Skeletal muscle cell (primary cell): ENCODE data around the gene MYO16.

Experiments
- DNase-seq: peaks from one replicate; pipeline ENCODE4 v3.0.0-alpha.2; 2010; ENCODE audit warnings: low read depth
- H3K4me3 ChIP-seq: 2 replicates; pipeline ENCODE4 v1.5.1; 2011; ENCODE audit warnings: low read depth, mild to moderate bottlenecking, control low read depth, low read length, moderate library complexity

Gene MYO16

GRCh38 chr13:109152311-109152820, 523.0 kb downstream of the MYO16 start:
- no peak for DNase-seq
- no peak overlapping the region for H3K4me3 ChIP-seq

GRCh38 chr13:109152941-109153340, 523.5 kb downstream of the MYO16 start:
- H3K4me3 ChIP-seq: no peak overlapping the region
- DNase-seq: no peak

- DNase-seq: no peak
- no peak overlapping the region for H3K4me3 ChIP-seq
Measured at GRCh38 chr13:109154146-109154545, 524.7 kb downstream of the MYO16 start.

GRCh38 chr13:109154546-109154945, 525.1 kb downstream of the MYO16 start:
- no peak overlapping the region for H3K4me3 ChIP-seq
- DNase-seq: no peak

- H3K4me3 ChIP-seq: no peak overlapping the region
- peak; percentile 83 for DNase-seq
Measured at GRCh38 chr13:109154966-109155761, 525.8 kb downstream of the MYO16 start.

- H3K4me3 ChIP-seq: no peak overlapping the region
- DNase-seq: peak; percentile 72
Measured at GRCh38 chr13:109156181-109156935, 526.9 kb downstream of the MYO16 start.

GRCh38 chr13:109157275-109157674, 527.9 kb downstream of the MYO16 start:
- DNase-seq: no peak

GRCh38 chr13:109158383-109158782, 529.0 kb downstream of the MYO16 start:
- no peak overlapping the region for H3K4me3 ChIP-seq
- DNase-seq: no peak

More at GRCh38 chr13:109157275-109157674, 527.9 kb downstream of the MYO16 start:
- no peak overlapping the region for H3K4me3 ChIP-seq

GRCh38 chr13:109159650-109160309, 530.4 kb downstream of the MYO16 start:
- no peak for DNase-seq
- H3K4me3 ChIP-seq: no peak overlapping the region

GRCh38 chr13:109160357-109160756, 530.9 kb downstream of the MYO16 start:
- DNase-seq: no peak
- H3K4me3 ChIP-seq: no peak overlapping the region

GRCh38 chr13:109160887-109161669, 531.7 kb downstream of the MYO16 start:
- DNase-seq: no peak
- no peak overlapping the region for H3K4me3 ChIP-seq

GRCh38 chr13:109162248-109163036, 533.0 kb downstream of the MYO16 start:
- no peak for DNase-seq

GRCh38 chr13:109163037-109163379, 533.6 kb downstream of the MYO16 start:
- no peak for DNase-seq
- no peak overlapping the region for H3K4me3 ChIP-seq

More at GRCh38 chr13:109162248-109163036, 533.0 kb downstream of the MYO16 start:
- H3K4me3 ChIP-seq: no peak overlapping the region

GRCh38 chr13:109165417-109165904, 536.0 kb downstream of the MYO16 start:
- H3K4me3 ChIP-seq: no peak overlapping the region
- DNase-seq: no peak

GRCh38 chr13:109166804-109167203, 537.4 kb downstream of the MYO16 start:
- no peak for DNase-seq
- no peak overlapping the region for H3K4me3 ChIP-seq

- H3K4me3 ChIP-seq: no peak overlapping the region
- no peak for DNase-seq
Measured at GRCh38 chr13:109172136-109172535, 542.7 kb downstream of the MYO16 start.

- H3K4me3 ChIP-seq: no peak overlapping the region
- no peak for DNase-seq
Measured at GRCh38 chr13:109175666-109176065, 546.3 kb downstream of the MYO16 start.

- peak; percentile 79 for DNase-seq
- H3K4me3 ChIP-seq: no peak overlapping the region
Measured at GRCh38 chr13:109180905-109181425, 551.6 kb downstream of the MYO16 start.
